MG63 (cell line): ENCODE data around the gene BRK1. TPM values are rescaled to one million over a fixed set of nuclear protein-coding genes. Genes with fewer than 3 reads are reported as not detected.
A peak's percentile ranks its signal among the peaks of the same experiment; 100 is the strongest.
"Not testable (repeated sequence)": the region's sequence is repeated elsewhere in the genome, so short reads cannot be mapped to it uniquely, and the experiment has no call there.

ENCODE experiments used
- DNase-seq: peaks from one replicate; pipeline ENCODE4 v3.0.0-alpha.2; 2020
- H3K27me3 ChIP-seq: fragments of 250-450 bp; sonication (Bioruptor Pico); 2 replicates; pipeline ENCODE4 v1.5.1; 2020; ENCODE audit warnings: mild to moderate bottlenecking, moderate library complexity
- H3K36me3 ChIP-seq: fragments of 250-450 bp; sonication (Bioruptor Pico); 2 replicates; pipeline ENCODE4 v1.5.1; 2020; ENCODE audit warnings: mild to moderate bottlenecking, moderate library complexity
- H3K4me3 ChIP-seq: fragments of 250-450 bp; sonication (Bioruptor Pico); 2 replicates; pipeline ENCODE4 v1.5.1; 2020; ENCODE audit warnings: mild to moderate bottlenecking, moderate library complexity
- H3K9me3 ChIP-seq: fragments of 250-450 bp; sonication (Bioruptor Pico); 2 replicates; pipeline ENCODE4 v1.5.1; 2020; ENCODE audit warnings: mild to moderate bottlenecking, moderate library complexity
- total RNA-seq: library from RNA; depleted of rRNA; stranded (reverse); fragments of >200 nt; shearing (Covaris generic); gene quantifications from 2 replicates; pipeline ENCODE4 v1.2.3, GENCODE V29; 2014; ENCODE audit warnings: low replicate concordance

BRK1 gene
- total RNA-seq, 1 experiment from 2014 or later: 58.1 TPM

GRCh38 chr3:10135872-10136271 lies 20.4 kb downstream of the BRK1 start:
- not testable (repeated sequence) for H3K4me3 ChIP-seq, H3K36me3 ChIP-seq, H3K9me3 ChIP-seq, DNase-seq, H3K27me3 ChIP-seq

DNA sequence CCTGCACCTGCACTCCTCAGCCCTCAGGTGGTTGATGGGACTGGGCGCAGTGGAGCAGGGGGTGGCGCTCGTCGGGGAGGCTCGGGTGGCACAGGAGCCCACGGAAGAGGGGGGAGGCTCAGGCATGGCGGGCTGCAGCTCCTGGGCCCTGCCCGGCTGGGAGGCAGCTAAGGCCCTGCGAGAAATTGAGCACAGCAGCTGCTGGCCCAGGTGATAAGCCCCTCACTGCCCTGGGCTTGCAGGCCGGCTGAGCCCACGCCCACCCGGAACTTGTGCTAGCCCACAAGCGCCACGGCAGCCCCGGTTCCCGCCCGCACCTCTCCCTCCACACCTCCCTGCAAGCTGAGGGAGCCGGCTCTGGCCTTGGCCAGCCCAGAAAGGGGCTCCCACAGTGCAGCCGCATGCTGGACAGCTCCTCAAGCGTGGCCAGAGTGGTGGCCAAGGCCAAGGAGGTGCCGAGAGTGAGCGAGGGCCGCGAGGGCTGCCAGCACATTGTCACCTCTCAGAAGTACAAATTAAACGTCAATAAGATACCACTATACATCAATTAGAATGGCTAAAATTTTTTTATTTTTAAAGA lies 21.0 kb downstream of the BRK1 start:
- Histone ChIP-seq H3K27me3 (no peaks in the 10 kb centered on the region), H3K36me3 (no peaks in the 10 kb centered on the region), H3K9me3 (no peaks in the 10 kb centered on the region), H3K4me3 (no peak overlapping the region)
- no peak for DNase-seq

DNA sequence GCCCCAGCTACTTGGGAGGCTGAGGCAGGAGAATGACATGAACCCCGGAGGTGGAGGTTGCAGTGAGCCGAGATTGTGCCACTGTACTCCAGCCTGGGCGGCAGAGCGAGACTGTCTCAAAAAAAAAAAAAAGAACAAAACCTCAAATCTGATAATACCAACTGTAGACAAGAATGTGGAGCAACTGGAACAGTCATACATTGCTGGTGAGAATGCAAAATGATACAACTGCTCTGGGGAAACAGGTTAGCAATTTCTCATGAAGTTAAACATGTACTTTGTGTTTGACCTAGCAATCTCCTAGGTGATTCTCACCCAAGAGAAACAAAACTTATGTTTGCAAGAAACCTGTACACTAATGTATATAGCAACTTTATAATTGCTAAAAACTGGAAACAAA lies 21.7 kb downstream of the BRK1 start:
- Histone ChIP-seq H3K36me3 (no peaks in the 10 kb centered on the region), H3K9me3 (no peaks in the 10 kb centered on the region), H3K4me3 (no peak overlapping the region), H3K27me3 (no peaks in the 10 kb centered on the region)
- DNase-seq: no peak

- H3K4me3 ChIP-seq: peak overlapping the region; percentile 74
- no peaks in the 10 kb centered on the region for H3K27me3 ChIP-seq
- no peaks in the 10 kb centered on the region for H3K9me3 ChIP-seq
- DNase-seq: no peak
- no peaks in the 10 kb centered on the region for H3K36me3 ChIP-seq
These were observed 25.6 kb downstream of the BRK1 start for GRCh38 chr3:10140996-10141546.

DNA sequence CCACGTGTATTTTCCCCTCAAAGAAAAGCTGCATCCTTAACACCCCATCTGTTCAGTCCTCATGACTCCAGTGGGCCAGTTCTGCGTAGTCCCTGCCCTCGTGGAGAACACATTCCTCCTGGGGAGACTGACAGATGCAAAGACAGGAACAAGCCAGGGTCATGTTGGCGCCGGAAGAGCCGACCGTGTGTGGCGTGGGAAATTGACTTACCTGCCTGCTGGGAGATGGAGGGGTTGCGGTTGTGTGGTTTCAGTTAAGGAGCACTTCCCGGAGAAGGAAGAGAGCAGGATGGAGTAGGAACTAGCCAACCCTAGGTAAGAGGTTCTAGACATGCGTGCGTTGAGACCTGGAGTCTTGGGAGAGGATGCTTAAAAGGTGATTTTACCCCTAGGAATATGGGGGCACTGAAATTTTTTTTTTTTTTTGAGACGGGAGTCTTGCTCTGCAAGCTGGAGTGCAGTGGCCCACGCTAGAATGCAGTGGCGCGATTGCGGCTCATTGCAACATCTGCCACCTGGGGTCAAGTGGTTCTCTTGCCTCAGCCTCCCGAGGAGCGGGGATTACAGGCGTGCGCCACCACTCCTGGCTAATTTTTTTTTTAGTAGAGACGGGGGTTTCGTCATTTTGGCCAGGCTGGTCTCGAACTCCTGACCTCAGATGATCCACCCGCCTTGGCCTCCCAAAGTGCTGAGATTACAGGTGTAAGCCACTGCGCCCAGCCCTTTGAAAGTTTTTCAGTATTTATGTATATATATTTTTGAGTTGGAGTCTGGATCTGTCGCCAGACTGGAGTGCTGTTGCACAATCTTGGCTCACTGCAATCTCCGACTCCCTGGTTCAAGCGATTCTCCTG lies 27.5 kb downstream of the BRK1 start:
- H3K27me3 ChIP-seq: no peaks in the 10 kb centered on the region
- no peaks in the 10 kb centered on the region for H3K9me3 ChIP-seq
- no peaks in the 10 kb centered on the region for H3K36me3 ChIP-seq
- peak overlapping the region; percentile 74 for H3K4me3 ChIP-seq
- DNase-seq: no peak

- H3K9me3 ChIP-seq: no peaks in the 10 kb centered on the region
- no peak for DNase-seq
These were observed 30.2 kb downstream of the BRK1 start for GRCh38 chr3:10145685-10146084.

DNA sequence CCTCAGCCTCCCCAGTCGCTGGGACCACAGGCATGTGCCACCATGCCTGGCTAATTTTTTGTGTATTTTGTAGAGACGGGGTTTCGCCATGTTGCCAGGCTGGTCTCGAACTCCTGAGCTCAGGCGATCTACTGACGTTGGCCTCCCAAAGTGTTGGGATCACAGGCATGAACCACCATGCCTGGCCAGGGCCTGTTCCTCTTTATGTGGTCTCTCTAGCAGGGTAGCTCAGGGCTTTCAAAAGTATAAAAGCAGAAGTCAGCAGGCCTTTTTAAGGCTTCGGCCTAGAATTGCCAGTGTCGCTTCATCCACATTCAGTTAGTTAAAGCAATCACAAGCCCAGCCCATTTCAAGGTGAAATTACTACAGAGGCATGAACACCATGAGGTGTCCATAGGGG lies 33.8 kb downstream of the BRK1 start:
- H3K36me3 ChIP-seq: peaks cover 11% of the 10 kb centered on the region
- no peak overlapping the region for H3K4me3 ChIP-seq
- no peaks in the 10 kb centered on the region for H3K9me3 ChIP-seq
- DNase-seq: no peak
- H3K27me3 ChIP-seq: no peaks in the 10 kb centered on the region

More at GRCh38 chr3:10145685-10146084, 30.2 kb downstream of the BRK1 start:
- H3K36me3 ChIP-seq: peaks cover 4% of the 10 kb centered on the region
- no peaks in the 10 kb centered on the region for H3K27me3 ChIP-seq
- H3K4me3 ChIP-seq: no peak overlapping the region

GRCh38 chr3:10150987-10151386 lies 35.5 kb downstream of the BRK1 start:
- peaks cover 11% of the 10 kb centered on the region for H3K36me3 ChIP-seq
- no peak overlapping the region for H3K4me3 ChIP-seq
- no peaks in the 10 kb centered on the region for H3K27me3 ChIP-seq
- no peaks in the 10 kb centered on the region for H3K9me3 ChIP-seq
- DNase-seq: no peak

DNA sequence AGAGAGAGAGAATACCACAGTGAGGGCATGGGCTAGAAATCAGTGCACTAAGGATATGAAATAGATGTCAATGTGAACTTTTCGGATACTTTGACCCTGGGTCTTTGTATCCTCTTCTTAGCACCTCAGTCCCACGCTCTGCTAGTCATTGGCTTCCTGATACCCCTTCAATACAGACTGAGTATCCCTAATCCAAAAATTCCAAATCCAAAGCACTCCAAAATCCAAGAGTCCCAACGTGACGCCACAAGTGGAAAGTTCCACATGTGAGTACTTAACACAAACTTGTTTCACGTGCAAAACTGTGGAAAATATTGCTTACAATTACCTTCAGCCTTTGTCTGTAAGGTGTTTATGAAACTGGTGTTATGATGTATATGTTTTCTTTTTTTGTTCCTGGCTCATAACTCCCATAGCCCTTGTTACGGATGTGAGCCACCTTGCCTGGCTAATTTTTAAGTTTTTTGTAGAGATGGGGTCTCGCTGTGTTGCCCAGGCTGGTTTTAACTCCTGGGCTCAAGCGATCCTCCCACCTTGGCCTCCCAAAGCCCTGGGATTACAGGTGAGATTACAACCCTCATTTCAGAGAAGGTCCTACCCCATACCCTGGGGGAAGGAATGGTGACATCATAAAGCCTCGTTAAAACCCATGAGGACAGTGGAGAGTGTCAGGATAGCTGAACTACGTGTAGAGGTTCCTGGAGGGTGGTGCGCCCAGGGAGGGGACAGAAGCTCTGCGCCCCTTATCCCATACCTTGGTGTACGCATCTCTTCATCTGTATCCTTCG lies 39.1 kb downstream of the BRK1 start:
- no peak overlapping the region for H3K4me3 ChIP-seq
- no peaks in the 10 kb centered on the region for H3K9me3 ChIP-seq
- DNase-seq: no peak
- H3K27me3 ChIP-seq: no peaks in the 10 kb centered on the region
- H3K36me3 ChIP-seq: peaks cover 11% of the 10 kb centered on the region

- H3K4me3 ChIP-seq: no peak overlapping the region
- no peaks in the 10 kb centered on the region for H3K27me3 ChIP-seq
- H3K36me3 ChIP-seq: peaks cover 7% of the 10 kb centered on the region; the same call in 1 of the 2 replicates
- no peak for DNase-seq
- no peaks in the 10 kb centered on the region for H3K9me3 ChIP-seq
These were observed 39.6 kb downstream of the BRK1 start for GRCh38 chr3:10155123-10155472.

DNA sequence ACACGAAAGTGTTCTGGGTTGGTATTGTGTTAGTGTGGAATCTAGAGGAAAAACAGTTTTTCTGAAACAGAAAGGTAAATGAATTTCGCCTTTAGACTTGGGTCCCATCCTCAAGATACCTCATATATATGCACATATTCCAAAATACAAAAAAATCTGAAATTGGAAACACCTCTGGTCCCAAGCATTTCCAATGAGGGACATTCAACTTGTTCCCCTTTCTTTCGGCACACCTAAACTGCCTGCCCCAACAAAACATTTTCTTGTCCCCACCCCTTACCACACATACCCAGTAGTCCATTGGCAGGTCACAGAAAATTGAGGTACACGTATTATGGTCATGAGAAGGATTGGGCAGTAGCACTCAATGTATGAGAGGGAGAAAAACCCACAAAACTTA lies 40.2 kb downstream of the BRK1 start:
- Histone ChIP-seq H3K4me3 (no peak overlapping the region), H3K27me3 (no peaks in the 10 kb centered on the region), H3K9me3 (no peaks in the 10 kb centered on the region), H3K36me3 (peaks cover 7% of the 10 kb centered on the region; the same call in 1 of the 2 replicates)
- no peak for DNase-seq

GRCh38 chr3:10157031-10157430 lies 41.6 kb downstream of the BRK1 start:
- H3K27me3 ChIP-seq: no peaks in the 10 kb centered on the region

DNA sequence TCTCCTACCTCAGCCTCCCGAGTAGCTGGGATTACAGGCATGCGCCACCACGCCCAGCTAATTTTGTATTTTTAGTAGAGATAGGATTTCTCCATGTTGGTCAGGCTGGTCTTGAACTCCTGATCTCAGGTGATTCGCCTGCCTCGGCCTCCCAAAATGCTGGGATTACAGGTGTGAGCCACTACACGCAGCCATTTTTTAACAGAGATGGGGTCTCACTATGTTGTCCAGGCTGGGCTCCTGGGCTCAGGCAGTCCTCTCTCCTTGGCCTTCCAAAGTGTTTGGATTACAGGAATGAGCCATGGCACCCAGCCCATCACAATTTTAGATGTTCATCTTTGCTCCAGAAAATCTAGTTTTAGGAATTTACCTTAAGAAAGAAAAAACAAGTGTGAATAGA lies 43.1 kb downstream of the BRK1 start:
- H3K36me3 ChIP-seq, DNase-seq, H3K27me3 ChIP-seq, H3K9me3 ChIP-seq, H3K4me3 ChIP-seq: not testable (repeated sequence)

More at GRCh38 chr3:10157031-10157430, 41.6 kb downstream of the BRK1 start:
- no peak overlapping the region for H3K4me3 ChIP-seq
- no peaks in the 10 kb centered on the region for H3K36me3 ChIP-seq
- no peaks in the 10 kb centered on the region for H3K9me3 ChIP-seq
- no peak for DNase-seq

DNA sequence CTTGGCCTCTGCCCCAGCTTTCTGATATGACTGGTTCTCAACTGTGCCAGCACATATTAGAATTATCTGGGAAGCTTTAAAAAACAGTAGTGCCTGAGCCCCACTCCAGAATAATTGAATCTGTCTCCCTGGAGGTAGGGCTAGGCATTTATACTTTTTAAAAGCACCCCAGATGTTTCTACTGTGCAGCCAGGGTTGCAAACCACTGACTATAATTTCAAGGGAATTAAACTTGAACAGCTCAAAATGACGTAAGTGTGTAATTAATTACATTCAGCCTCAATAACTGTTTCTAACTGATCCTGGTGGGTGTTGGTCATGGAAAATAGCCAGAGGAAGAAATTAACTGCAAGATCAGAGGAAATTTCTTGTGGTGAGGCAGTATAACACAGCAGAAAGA lies 44.9 kb downstream of the BRK1 start:
- Histone ChIP-seq H3K4me3 (no peak overlapping the region), H3K27me3 (no peaks in the 10 kb centered on the region), H3K36me3 (no peaks in the 10 kb centered on the region), H3K9me3 (no peaks in the 10 kb centered on the region)
- peak; percentile 46 for DNase-seq

- DNase-seq: no peak
These were observed 45.5 kb downstream of the BRK1 start for GRCh38 chr3:10160925-10161324.

GRCh38 chr3:10162185-10162584 lies 46.7 kb downstream of the BRK1 start:
- Histone ChIP-seq H3K4me3 (no peak overlapping the region), H3K9me3 (no peaks in the 10 kb centered on the region), H3K27me3 (no peaks in the 10 kb centered on the region), H3K36me3 (no peaks in the 10 kb centered on the region)
- no peak for DNase-seq

More at GRCh38 chr3:10160925-10161324, 45.5 kb downstream of the BRK1 start:
- Histone ChIP-seq H3K4me3 (no peak overlapping the region), H3K27me3 (no peaks in the 10 kb centered on the region), H3K36me3 (no peaks in the 10 kb centered on the region), H3K9me3 (no peaks in the 10 kb centered on the region)

- H3K9me3 ChIP-seq, H3K27me3 ChIP-seq, H3K36me3 ChIP-seq, DNase-seq: not testable (repeated sequence)
- peak overlapping the region; percentile 71 for H3K4me3 ChIP-seq
These were observed 48.7 kb downstream of the BRK1 start for GRCh38 chr3:10164201-10164545.
